ENCODE data around the gene ELFN1.

GRCh38 chr7:1762238-1762945 is 92.3 kb downstream of the ELFN1 start:
- TF ChIP-seq CTCF (IDR thresholded peaks at IDR 0.05), result no peak
- TF ChIP-seq ZFX (IDR thresholded peaks at IDR 0.05; ENCODE audit: borderline replicate concordance), result no peak

All from 22Rv1 (cell line).